ENCODE results near the gene RYK.
A peak's percentile ranks its signal among the peaks of the same experiment; 100 is the strongest.

The RYK gene

DNA sequence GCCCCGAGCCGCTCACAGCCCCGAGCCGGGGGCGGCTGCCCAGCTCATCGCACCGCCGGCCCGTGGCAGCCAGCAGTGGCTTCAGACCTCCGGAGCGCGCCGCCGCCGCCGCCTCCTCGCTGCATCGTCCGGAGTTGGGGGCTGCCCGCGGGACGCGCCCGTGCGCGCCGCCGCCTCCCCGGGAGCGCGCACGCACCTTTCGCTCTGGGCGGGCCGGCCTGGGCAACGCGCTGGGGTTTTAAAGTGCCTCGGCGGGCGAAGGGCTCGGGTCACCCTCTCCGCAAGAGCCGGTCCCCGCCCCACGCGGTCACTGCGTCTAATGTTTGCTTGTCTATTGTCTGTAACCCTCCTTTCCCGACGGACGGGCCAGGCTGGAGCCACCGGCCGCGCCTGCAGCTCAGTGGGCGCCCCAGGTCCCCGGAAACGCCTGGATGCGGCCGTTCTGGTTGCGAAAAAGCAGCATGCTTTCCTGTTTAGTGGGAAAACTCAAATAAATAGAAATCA lies at the start of gene RYK:
RYK (minus strand) TSS at position 143 of the 504 bp plus-strand sequence. CDS start 205 bp downstream, outside the sequence.
- H3K27ac ChIP-seq (ENCODE audit: extremely low read depth, low read depth, low read length), result peak within 1 kb of the TSS; percentile 88
- ChIA-PET POLR2A (no interaction called here), CTCF (interaction anchor here (0.7 to 0.9 kb wide), 2 partner anchors 38 to 53 kb away, joined by 3 read pairs; no protein-coding TSS in a partner anchor)
- no peaks in the 10 kb centered on the region for H3K4me1 ChIP-seq (ENCODE audit: control insufficient read depth, insufficient read depth, low read length)
- H3K9me3 ChIP-seq (ENCODE audit: control insufficient read depth, insufficient read depth, low read depth, low read length), result no peaks in the 10 kb centered on the region
- peak within 1 kb of the TSS; percentile 76 for H3K4me3 ChIP-seq (ENCODE audit: low read depth, low read length)
- H3K36me3 ChIP-seq (ENCODE audit: control insufficient read depth in 2 of 2, insufficient read depth in 1 of 2, low read length in 2 of 2), result no peaks in the 10 kb centered on the region
- TF ChIP-seq ZFP41 (tag by site-specific recombination; IDR thresholded peaks at IDR 0.05; ENCODE audit: borderline replicate concordance) (no peak), SP2 (tag by site-specific recombination; IDR thresholded peaks at IDR 0.05) (peak; percentile 33; the same call in 1 of the 2 replicates), TRIM28 (IDR thresholded peaks at IDR 0.05; ENCODE audit: borderline replicate concordance, low read length) (no peak), HOXC10 (CRISPR knock-in tag; IDR thresholded peaks at IDR 0.05) (no peak), GFI1B (tag by site-specific recombination; IDR thresholded peaks at IDR 0.05) (no peak), SP7 (tag by site-specific recombination; IDR thresholded peaks at IDR 0.05) (no peak), ZNF660 (tag by site-specific recombination; IDR thresholded peaks at IDR 0.05) (no peak), ZNF571 (tag by site-specific recombination; IDR thresholded peaks at IDR 0.05) (no peak), MEIS1 (CRISPR knock-in tag; IDR thresholded peaks at IDR 0.05; ENCODE audit: borderline replicate concordance) (no peak), ZBTB17 (tag by site-specific recombination; IDR thresholded peaks at IDR 0.05) (no peak), ZNF133 (tag by site-specific recombination; IDR thresholded peaks at IDR 0.05) (no peak), ZNF391 (tag by site-specific recombination; IDR thresholded peaks at IDR 0.05; ENCODE audit: borderline replicate concordance, low read depth) (no peak), ZNF121 (tag by site-specific recombination; IDR thresholded peaks at IDR 0.05) (no peak), YY2 (tag by site-specific recombination; IDR thresholded peaks at IDR 0.05) (no peak), ZNF169 (tag by site-specific recombination; IDR thresholded peaks at IDR 0.05) (no peak), ZNF366 (tag by site-specific recombination; conservative IDR thresholded peaks at IDR 0.05) (no peak), ZNF266 (tag by site-specific recombination; IDR thresholded peaks at IDR 0.05; ENCODE audit: low read depth) (no peak), SP3 (tag by site-specific recombination; IDR thresholded peaks at IDR 0.05) (no peak), SCRT1 (tag by site-specific recombination; IDR thresholded peaks at IDR 0.05; ENCODE audit: borderline replicate concordance) (no peak), ZNF24 (tag by site-specific recombination; IDR thresholded peaks at IDR 0.05) (no peak), GLIS2 (tag by site-specific recombination; IDR thresholded peaks at IDR 0.05) (no peak), ZNF426 (tag by site-specific recombination; IDR thresholded peaks at IDR 0.05) (no peak), ZNF354C (tag by site-specific recombination; IDR thresholded peaks at IDR 0.05; ENCODE audit: borderline replicate concordance, low read depth) (no peak)
- TF ChIP-seq, protein P1, sequence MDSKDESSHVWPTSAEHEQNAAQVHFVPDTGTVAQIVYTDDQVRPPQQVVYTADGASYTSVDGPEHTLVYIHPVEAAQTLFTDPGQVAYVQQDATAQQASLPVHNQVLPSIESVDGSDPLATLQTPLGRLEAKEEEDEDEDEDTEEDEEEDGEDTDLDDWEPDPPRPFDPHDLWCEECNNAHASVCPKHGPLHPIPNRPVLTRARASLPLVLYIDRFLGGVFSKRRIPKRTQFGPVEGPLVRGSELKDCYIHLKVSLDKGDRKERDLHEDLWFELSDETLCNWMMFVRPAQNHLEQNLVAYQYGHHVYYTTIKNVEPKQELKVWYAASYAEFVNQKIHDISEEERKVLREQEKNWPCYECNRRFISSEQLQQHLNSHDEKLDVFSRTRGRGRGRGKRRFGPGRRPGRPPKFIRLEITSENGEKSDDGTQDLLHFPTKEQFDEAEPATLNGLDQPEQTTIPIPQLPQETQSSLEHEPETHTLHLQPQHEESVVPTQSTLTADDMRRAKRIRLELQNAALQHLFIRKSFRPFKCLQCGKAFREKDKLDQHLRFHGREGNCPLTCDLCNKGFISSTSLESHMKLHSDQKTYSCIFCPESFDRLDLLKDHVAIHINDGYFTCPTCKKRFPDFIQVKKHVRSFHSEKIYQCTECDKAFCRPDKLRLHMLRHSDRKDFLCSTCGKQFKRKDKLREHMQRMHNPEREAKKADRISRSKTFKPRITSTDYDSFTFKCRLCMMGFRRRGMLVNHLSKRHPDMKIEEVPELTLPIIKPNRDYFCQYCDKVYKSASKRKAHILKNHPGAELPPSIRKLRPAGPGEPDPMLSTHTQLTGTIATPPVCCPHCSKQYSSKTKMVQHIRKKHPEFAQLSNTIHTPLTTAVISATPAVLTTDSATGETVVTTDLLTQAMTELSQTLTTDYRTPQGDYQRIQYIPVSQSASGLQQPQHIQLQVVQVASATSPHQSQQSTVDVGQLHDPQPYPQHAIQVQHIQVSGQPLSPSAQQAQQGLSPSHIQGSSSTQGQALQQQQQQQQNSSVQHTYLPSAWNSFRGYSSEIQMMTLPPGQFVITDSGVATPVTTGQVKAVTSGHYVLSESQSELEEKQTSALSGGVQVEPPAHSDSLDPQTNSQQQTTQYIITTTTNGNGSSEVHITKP (tag by site-specific recombination; IDR thresholded peaks at IDR 0.05), result 0 out of 2 replicates have a peak, but pooled peaks have one; percentile 20
- TF ChIP-seq, protein P2, sequence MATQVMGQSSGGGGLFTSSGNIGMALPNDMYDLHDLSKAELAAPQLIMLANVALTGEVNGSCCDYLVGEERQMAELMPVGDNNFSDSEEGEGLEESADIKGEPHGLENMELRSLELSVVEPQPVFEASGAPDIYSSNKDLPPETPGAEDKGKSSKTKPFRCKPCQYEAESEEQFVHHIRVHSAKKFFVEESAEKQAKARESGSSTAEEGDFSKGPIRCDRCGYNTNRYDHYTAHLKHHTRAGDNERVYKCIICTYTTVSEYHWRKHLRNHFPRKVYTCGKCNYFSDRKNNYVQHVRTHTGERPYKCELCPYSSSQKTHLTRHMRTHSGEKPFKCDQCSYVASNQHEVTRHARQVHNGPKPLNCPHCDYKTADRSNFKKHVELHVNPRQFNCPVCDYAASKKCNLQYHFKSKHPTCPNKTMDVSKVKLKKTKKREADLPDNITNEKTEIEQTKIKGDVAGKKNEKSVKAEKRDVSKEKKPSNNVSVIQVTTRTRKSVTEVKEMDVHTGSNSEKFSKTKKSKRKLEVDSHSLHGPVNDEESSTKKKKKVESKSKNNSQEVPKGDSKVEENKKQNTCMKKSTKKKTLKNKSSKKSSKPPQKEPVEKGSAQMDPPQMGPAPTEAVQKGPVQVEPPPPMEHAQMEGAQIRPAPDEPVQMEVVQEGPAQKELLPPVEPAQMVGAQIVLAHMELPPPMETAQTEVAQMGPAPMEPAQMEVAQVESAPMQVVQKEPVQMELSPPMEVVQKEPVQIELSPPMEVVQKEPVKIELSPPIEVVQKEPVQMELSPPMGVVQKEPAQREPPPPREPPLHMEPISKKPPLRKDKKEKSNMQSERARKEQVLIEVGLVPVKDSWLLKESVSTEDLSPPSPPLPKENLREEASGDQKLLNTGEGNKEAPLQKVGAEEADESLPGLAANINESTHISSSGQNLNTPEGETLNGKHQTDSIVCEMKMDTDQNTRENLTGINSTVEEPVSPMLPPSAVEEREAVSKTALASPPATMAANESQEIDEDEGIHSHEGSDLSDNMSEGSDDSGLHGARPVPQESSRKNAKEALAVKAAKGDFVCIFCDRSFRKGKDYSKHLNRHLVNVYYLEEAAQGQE (tag by site-specific recombination; IDR thresholded peaks at IDR 0.05), result no peak
- TF ChIP-seq, protein P3, sequence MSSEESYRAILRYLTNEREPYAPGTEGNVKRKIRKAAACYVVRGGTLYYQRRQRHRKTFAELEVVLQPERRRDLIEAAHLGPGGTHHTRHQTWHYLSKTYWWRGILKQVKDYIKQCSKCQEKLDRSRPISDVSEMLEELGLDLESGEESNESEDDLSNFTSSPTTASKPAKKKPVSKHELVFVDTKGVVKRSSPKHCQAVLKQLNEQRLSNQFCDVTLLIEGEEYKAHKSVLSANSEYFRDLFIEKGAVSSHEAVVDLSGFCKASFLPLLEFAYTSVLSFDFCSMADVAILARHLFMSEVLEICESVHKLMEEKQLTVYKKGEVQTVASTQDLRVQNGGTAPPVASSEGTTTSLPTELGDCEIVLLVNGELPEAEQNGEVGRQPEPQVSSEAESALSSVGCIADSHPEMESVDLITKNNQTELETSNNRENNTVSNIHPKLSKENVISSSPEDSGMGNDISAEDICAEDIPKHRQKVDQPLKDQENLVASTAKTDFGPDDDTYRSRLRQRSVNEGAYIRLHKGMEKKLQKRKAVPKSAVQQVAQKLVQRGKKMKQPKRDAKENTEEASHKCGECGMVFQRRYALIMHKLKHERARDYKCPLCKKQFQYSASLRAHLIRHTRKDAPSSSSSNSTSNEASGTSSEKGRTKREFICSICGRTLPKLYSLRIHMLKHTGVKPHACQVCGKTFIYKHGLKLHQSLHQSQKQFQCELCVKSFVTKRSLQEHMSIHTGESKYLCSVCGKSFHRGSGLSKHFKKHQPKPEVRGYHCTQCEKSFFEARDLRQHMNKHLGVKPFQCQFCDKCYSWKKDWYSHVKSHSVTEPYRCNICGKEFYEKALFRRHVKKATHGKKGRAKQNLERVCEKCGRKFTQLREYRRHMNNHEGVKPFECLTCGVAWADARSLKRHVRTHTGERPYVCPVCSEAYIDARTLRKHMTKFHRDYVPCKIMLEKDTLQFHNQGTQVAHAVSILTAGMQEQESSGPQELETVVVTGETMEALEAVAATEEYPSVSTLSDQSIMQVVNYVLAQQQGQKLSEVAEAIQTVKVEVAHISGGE (tag by site-specific recombination; conservative IDR thresholded peaks at IDR 0.05; ENCODE audit: low read depth), result no peak
- TF ChIP-seq, protein P4, sequence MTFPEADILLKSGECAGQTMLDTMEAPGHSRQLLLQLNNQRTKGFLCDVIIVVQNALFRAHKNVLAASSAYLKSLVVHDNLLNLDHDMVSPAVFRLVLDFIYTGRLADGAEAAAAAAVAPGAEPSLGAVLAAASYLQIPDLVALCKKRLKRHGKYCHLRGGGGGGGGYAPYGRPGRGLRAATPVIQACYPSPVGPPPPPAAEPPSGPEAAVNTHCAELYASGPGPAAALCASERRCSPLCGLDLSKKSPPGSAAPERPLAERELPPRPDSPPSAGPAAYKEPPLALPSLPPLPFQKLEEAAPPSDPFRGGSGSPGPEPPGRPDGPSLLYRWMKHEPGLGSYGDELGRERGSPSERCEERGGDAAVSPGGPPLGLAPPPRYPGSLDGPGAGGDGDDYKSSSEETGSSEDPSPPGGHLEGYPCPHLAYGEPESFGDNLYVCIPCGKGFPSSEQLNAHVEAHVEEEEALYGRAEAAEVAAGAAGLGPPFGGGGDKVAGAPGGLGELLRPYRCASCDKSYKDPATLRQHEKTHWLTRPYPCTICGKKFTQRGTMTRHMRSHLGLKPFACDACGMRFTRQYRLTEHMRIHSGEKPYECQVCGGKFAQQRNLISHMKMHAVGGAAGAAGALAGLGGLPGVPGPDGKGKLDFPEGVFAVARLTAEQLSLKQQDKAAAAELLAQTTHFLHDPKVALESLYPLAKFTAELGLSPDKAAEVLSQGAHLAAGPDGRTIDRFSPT (tag by site-specific recombination; IDR thresholded peaks at IDR 0.05), result no peak

Data from HEK293 (cell line).